GM18861 (cell line): Measurements from ENCODE around the gene BIRC3.
A peak's percentile ranks its signal among the peaks of the same experiment; 100 is the strongest.
"Not testable (repeated sequence)": the region's sequence is repeated elsewhere in the genome, so short reads cannot be mapped to it uniquely, and the experiment has no call there.

Experiments used
- ATAC-seq: cut with Tn5 transposase; IDR thresholded peaks from one replicate; pipeline ENCODE4 v1.9.1; 2021; ENCODE audit not compliant: unreplicated experiment

BIRC3 gene

GRCh38 chr11:102367364-102367763 is 50.1 kb downstream of the BIRC3 start:
- no peak for ATAC-seq

GRCh38 chr11:102368472-102368871 is 51.2 kb downstream of the BIRC3 start:
- ATAC-seq, result peak; percentile 100

GRCh38 chr11:102374633-102375424 is 57.5 kb downstream of the BIRC3 start:
- ATAC-seq, result not testable (repeated sequence)

DNA sequence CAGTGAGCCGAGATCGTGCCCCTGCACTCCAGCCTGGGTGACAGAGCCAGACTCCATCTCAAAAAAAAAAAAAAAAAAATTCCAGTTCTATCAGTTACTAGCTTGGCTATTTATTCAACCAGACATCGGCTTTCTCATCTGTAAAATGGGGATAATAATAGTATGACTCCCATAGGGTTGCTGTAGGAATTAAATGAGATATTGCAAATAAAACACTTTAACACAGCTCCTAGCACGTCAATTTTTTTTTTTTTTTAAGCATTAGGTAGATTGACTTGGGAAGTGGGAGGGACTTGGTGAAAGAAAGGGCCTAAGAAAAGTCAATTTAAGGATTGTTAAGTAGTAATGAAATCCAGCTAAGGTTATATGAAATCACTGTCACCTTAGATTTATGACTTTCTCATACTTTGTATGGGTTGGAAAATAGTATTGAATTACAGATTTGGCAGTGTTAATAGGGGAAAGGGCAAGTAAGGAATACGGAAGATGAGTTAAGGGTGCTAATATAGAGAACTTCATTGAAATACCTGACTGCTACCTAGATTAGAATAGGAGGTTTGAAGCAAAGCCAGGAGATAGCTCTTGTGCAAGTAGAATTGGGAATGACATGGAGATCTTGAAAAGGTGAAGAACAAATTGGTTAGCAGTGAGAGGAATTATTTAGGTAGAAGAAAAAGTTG is 58.6 kb downstream of the BIRC3 start:
- no peak for ATAC-seq

DNA sequence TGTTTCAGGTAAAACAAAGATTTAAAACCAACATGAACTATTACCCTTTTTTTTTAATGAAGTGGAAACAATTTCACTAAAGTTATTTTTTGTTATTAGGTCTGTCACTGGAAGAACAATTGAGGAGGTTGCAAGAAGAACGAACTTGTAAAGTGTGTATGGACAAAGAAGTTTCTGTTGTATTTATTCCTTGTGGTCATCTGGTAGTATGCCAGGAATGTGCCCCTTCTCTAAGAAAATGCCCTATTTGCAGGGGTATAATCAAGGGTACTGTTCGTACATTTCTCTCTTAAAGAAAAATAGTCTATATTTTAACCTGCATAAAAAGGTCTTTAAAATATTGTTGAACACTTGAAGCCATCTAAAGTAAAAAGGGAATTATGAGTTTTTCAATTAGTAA is 60.6 kb downstream of the BIRC3 start:
- no peak for ATAC-seq

DNA sequence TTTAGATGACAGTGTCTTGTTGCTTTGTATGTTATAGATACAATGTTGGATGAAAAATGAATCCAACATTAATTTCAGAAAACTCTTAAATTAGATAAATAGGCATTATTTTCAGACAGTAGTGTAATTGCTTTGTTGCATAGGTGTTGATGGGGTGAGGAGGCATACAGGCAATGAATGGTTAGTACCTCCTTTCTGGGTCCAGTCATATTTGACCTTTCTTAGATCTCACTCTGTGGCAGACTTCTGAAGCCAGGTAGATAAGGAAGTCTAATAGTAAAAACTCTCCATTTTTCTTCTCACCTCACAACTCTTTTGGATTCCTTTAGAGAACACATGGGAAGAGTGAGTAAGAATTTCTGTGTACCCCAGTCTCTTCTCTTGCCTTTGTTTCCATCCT is 61.5 kb downstream of the BIRC3 start:
- ATAC-seq, result no peak

GRCh38 chr11:102382384-102382783 is 65.1 kb downstream of the BIRC3 start:
- ATAC-seq, result no peak

DNA sequence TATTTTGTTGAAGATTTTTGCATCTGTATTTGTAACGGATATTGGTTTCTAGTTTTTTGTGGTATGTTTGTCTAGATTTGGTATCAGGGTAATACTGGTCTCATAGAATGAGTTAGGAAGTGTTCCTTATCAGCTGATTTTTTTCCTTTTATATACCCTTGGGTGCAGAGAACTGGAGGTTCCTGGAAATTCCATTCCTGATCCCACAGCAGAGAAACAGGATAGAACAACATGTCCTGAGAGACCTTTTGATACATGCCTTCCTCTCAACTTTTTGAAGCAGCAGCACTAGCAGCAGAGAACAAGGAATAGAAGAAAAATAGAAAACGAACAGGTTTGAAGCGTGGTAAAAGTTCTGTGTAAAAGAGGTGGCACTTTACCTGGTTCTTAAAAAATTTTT is 66.6 kb downstream of the BIRC3 start:
- no peak for ATAC-seq

GRCh38 chr11:102384419-102385079 is 67.3 kb downstream of the BIRC3 start:
- ATAC-seq, result no peak

DNA sequence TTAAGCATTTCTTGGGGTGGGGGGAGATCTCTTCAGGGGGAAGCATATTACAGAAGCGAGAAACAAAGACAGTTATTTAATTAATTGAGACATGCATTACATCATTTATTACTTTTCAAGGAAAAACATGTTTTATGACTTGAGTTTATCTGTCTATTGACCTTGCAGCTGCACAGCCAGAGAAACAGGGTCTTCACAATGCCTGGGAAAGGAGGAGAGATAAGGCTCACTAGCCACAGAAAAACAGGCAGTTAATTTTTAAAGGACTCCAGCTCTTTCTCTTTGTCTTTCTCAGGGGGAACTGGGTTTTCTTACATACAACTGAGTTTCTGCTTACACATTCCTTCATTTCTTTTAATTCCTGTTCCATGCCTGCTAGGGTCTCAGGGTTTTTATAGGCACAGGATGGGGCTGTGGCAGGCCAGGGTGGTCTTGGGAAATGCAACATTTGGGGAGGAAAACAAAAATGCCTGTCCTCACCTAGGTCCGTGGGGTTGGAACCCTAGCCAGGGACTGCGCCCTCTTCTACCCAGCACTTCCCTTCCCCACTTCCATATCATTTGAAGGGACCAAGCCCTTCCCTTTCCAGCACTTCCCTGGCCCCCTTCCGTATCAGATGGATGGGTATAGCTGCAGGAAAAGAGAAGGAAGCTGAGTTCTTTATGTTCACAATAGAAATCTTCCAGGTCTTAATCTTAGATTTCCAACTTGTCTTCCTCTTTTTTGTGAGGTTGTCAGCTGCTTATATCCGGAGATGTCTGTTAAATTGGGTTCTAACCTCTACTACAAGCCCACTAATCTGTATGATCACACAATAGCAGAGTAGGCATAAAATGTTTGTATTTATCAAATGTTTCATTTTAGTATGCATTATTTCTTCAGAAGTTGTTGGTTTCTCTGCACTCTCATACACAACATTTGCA is 68.1 kb downstream of the BIRC3 start:
- ATAC-seq, result no peak

- no peak for ATAC-seq
Measured at GRCh38 chr11:102386136-102386734, 69.0 kb downstream of the BIRC3 start.

DNA sequence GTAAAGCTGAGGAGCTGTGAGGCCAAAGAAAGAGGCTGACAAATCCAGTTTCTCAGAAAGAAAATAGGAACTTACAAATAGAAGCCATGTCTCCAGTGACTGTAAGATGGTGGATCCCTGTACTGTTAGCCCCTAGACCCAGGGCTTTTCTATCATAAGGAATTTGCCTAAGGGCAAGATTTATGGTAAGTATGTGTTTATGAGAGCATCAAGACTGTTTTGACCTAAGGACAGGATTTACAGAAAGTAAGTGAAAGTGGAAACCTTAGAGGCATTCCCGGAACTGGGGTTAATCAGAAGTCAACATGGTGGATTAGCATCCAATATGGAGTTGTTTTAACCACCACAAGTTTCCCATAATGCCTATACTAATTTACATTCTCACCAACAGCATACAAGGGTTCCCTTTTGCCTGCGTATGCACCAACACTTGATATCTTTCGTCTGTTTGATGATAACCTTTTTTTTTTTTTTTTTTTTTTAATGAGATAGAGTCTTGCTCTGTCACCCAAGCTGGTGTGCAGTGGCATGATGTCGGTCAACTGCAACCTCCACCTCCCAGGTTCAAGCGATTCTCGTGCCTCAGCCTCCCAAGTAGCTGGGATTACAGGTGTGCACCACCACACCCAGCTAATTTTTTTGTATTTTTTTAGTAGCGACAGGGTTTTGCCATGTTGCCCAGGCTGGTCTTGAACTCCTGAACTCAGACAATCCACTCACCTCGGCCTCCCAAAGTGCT is 69.9 kb downstream of the BIRC3 start:
- no peak for ATAC-seq
